Astrocyte (in vitro differentiated cells and primary cell): ENCODE results near the gene VAV1. TPM values are rescaled to one million over a fixed set of nuclear protein-coding genes. Genes with fewer than 3 reads are reported as not detected.

Source experiments
- DNase-seq: peaks from one replicate; pipeline ENCODE4 v3.0.0-alpha.2; 2010; ENCODE audit warnings: low read depth
- FAIRE-seq: peaks from 2 replicates; lab custom pipeline; 2011; peaks lifted over from hg19 to GRCh38; lab: Jason Lieb, UNC
- H2AFZ ChIP-seq: 2 replicates; pipeline ENCODE4 v1.6.0; 2012; ENCODE audit warnings: low read depth, low read length, inconsistent platforms
- H3K27ac ChIP-seq: 2 replicates; pipeline ENCODE4 v1.5.1; 2011; ENCODE audit warnings: low read depth, low read length, inconsistent platforms
- H3K27me3 ChIP-seq: 2 replicates; pipeline ENCODE4 v1.6.0; 2011; ENCODE audit warnings: low read length, inconsistent platforms; ENCODE audit not compliant: insufficient read depth
- H3K36me3 ChIP-seq: 2 replicates; pipeline ENCODE4 v1.5.1; 2011; ENCODE audit warnings: low read length, inconsistent platforms; ENCODE audit not compliant: insufficient read depth
- H3K4me1 ChIP-seq: 2 replicates; pipeline ENCODE4 v1.5.1; 2011; ENCODE audit warnings: low read length, inconsistent platforms; ENCODE audit not compliant: insufficient read depth
- H3K4me2 ChIP-seq: 2 replicates; pipeline ENCODE4 v1.6.0; 2012; ENCODE audit warnings: low read length, inconsistent platforms
- H3K4me3 ChIP-seq: 2 replicates; pipeline ENCODE4 v1.5.1; 2011; ENCODE audit warnings: low read depth, mild to moderate bottlenecking, low read length, inconsistent platforms; ENCODE audit not compliant: insufficient read depth
- H3K79me2 ChIP-seq: 2 replicates; pipeline ENCODE4 v1.6.0; 2012; ENCODE audit warnings: mild to moderate bottlenecking, low read length, inconsistent platforms; ENCODE audit not compliant: insufficient read depth
- H3K9ac ChIP-seq: 2 replicates; pipeline ENCODE4 v1.6.0; 2012; ENCODE audit warnings: mild to moderate bottlenecking, low read length, inconsistent platforms
- H3K9me3 ChIP-seq: 2 replicates; pipeline ENCODE4 v1.5.1; 2012; ENCODE audit warnings: low read depth, mild to moderate bottlenecking, low read length, inconsistent platforms; ENCODE audit not compliant: insufficient read depth
- H4K20me1 ChIP-seq: 2 replicates; pipeline ENCODE4 v1.6.0; 2012; ENCODE audit warnings: low read length, inconsistent platforms; ENCODE audit not compliant: insufficient read depth
- H3K27ac Mint-ChIP-seq: one replicate; pipeline ENCODE4 v1.8.0; 2021; ENCODE audit warnings: mild to moderate bottlenecking, mixed read lengths; ENCODE audit not compliant: unreplicated experiment
- H3K27me3 Mint-ChIP-seq: one replicate; pipeline ENCODE4 v1.8.0; 2021; ENCODE audit warnings: low read depth, mixed read lengths; ENCODE audit not compliant: unreplicated experiment
- H3K36me3 Mint-ChIP-seq: one replicate; pipeline ENCODE4 v1.8.0; 2021; ENCODE audit warnings: low read depth, mixed read lengths; ENCODE audit not compliant: unreplicated experiment
- H3K4me1 Mint-ChIP-seq: one replicate; pipeline ENCODE4 v1.8.0; 2021; ENCODE audit warnings: low read depth, mixed read lengths; ENCODE audit not compliant: unreplicated experiment
- H3K4me3 Mint-ChIP-seq: one replicate; pipeline ENCODE4 v1.8.0; 2021; ENCODE audit warnings: mild to moderate bottlenecking, moderate library complexity, mixed read lengths; ENCODE audit not compliant: unreplicated experiment
- H3K9me3 Mint-ChIP-seq: one replicate; pipeline ENCODE4 v1.8.0; 2021; ENCODE audit warnings: mild to moderate bottlenecking, mixed read lengths; ENCODE audit not compliant: unreplicated experiment
- CTCF ChIP-seq: IDR thresholded peaks from 2 replicates; pipeline ENCODE4 v1.5.1; 2011; ENCODE audit warnings: low read depth, mild to moderate bottlenecking, inconsistent platforms, low read length, moderate library complexity; ENCODE audit not compliant: insufficient read depth
- EZH2 ChIP-seq: IDR thresholded peaks from 2 replicates; pipeline ENCODE4 v1.6.1; 2012; ENCODE audit warnings: mild to moderate bottlenecking, low read length, inconsistent platforms; ENCODE audit not compliant: insufficient read depth
- total RNA-seq: library from RNA; stranded (reverse); gene quantifications from 2 replicates; pipeline ENCODE4 v1.2.1, GENCODE V29; 2021

Gene VAV1
- total RNA-seq, 1 donor from 2014 or later, result not detected

GRCh38 chr19:6743066-6743465 lies 29.4 kb upstream of the VAV1 start:
- Histone ChIP-seq H3K9me3 (no peaks in the 10 kb centered on the region), H3K4me1 (peaks cover 35% of the 10 kb centered on the region), H3K79me2 (peaks cover 29% of the 10 kb centered on the region), H4K20me1 (peaks cover 17% of the 10 kb centered on the region), H3K9ac (no peak overlapping the region), H3K4me3 (no peak overlapping the region), H3K36me3 (peaks cover 17% of the 10 kb centered on the region), H2AFZ (no peak overlapping the region), H3K27me3 (no peaks in the 10 kb centered on the region), H3K4me2 (no peak overlapping the region), H3K27ac (no peak overlapping the region)
- FAIRE-seq (no peak), DNase-seq (no peak)
- H3K4me1 Mint-ChIP-seq, result peaks cover 29% of the 10 kb centered on the region
- H3K27ac Mint-ChIP-seq, result peak overlapping the region; percentile 30
- no peak for TF ChIP-seq CTCF
- TF ChIP-seq EZH2, result no peak
- H3K4me3 Mint-ChIP-seq, result no peak overlapping the region
- H3K9me3 Mint-ChIP-seq, result peaks cover 3% of the 10 kb centered on the region
- H3K27me3 Mint-ChIP-seq, result no peaks in the 10 kb centered on the region
- peaks cover 13% of the 10 kb centered on the region for H3K36me3 Mint-ChIP-seq

- no peaks in the 10 kb centered on the region for H3K27me3 ChIP-seq
- H3K4me1 ChIP-seq, result peaks cover 27% of the 10 kb centered on the region
- Mint-ChIP-seq H3K9me3 (peaks cover 3% of the 10 kb centered on the region), H3K27ac (peak overlapping the region; percentile 89), H3K27me3 (no peaks in the 10 kb centered on the region), H3K36me3 (peaks cover 14% of the 10 kb centered on the region), H3K4me1 (peaks cover 22% of the 10 kb centered on the region), H3K4me3 (peak overlapping the region; percentile 72)
- peaks cover 29% of the 10 kb centered on the region for H3K79me2 ChIP-seq
- peak overlapping the region; percentile 63 for H3K9ac ChIP-seq
- FAIRE-seq, result no peak
- H3K4me2 ChIP-seq, result peak overlapping the region; percentile 83
- peak overlapping the region; percentile 24 for H3K4me3 ChIP-seq
- H4K20me1 ChIP-seq, result peaks cover 17% of the 10 kb centered on the region
- H3K27ac ChIP-seq, result peak overlapping the region; percentile 80
- TF ChIP-seq EZH2 (no peak), CTCF (no peak)
- no peaks in the 10 kb centered on the region for H3K9me3 ChIP-seq
- H3K36me3 ChIP-seq, result peaks cover 22% of the 10 kb centered on the region
- DNase-seq, result peak; percentile 31
- peak overlapping the region; percentile 57 for H2AFZ ChIP-seq
These were observed 28.7 kb upstream of the VAV1 start for GRCh38 chr19:6743714-6744380.
